ENCODE results near the gene SPOCK2.

- TF ChIP-seq CTCF (conservative IDR thresholded peaks at IDR 0.05; ENCODE audit: low read depth, low read length) (no peak), EZH2 (IDR thresholded peaks at IDR 0.05; ENCODE audit: borderline replicate concordance, low read depth, low read length, poor library complexity, severe bottlenecking) (no peak)
These were observed 46.9 kb downstream of the SPOCK2 start for GRCh38 chr10:72041491-72041890.
